ENCODE results near the gene PAFAH1B1.
"Not testable (repeated sequence)": the region's sequence is repeated elsewhere in the genome, so short reads cannot be mapped to it uniquely, and the experiment has no call there.

The PAFAH1B1 gene

DNA sequence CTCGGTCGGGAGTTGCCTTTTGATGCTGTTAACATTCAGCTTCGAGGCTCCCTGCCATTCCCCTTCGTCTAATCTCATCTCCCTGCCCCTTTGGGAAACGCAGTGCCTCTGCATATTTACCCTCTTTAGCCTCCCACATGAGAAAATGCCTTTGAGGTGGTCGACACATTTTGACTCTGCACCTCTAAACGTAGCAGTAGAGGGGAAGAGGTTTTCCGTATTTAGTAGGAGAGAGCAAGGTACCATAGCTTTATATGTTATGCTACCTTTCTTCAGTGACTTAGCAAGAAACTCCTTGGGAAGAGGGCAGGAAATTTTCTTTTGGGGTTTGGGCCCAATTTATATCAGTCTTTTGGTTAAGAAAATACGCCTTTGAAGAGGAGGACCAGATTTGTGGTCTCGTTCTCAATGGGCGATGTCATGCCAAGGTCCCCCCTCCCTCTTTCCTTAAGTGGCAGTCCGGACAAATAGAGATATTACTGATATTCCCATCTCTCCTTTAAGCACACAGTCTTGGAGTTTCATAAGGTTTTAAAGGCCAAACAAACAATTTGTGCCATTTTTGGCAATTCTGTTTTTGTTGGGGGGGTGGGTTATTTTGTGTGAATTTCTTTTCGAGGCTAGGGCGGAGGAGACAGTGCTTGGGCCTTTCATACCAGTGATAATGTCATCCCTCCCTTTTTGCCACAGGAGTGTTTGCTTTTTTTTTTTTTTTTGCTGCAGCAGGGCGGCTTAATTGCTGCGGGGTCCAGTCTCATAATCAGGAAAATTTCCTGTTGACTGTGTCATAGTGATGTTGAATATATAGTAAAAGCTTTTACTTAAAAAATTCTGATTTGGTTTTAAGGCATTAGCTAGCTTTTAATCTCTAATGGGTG lies 1.5 kb downstream of the PAFAH1B1 start:
- DNase-seq = no peak

DNA sequence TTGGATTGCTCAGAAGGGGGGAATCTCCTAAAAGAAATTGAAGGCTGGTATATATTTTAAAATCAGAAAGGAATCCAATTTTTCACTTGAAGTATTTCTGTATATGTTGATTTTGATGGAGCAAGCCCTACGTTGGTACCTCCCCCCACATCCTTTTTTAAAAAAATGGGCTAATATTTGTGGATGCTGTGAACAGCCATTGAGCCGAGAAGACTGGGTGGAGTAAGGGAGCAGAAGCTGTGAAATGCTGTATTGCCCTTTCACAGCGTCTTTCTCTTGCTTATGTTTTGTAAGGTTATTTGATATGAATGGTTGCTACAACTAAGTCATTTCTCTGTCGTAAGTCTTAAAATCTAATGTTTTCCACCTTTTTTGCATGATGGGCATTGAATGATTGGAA lies 2.3 kb downstream of the PAFAH1B1 start:
- DNase-seq = no peak

DNA sequence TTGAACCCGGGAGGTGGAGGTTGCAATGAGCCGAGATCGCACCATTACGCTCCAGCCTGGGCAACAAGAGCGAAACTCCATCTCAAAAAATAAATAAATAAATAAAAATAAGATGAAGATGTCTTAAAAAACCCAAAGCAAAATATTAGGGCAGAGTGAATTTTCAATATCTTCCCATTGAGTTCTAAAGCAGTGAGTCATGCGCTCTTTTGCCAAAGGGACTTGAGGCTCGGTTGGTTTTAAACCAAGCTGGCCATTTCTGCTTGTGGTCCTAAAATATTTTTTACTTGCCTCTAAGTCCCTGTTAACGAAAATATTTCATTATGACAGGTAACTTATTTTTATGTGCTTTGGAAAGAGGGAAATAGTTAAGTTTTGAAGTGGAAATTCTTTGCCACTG lies 4.7 kb downstream of the PAFAH1B1 start:
- no peak for DNase-seq

DNA sequence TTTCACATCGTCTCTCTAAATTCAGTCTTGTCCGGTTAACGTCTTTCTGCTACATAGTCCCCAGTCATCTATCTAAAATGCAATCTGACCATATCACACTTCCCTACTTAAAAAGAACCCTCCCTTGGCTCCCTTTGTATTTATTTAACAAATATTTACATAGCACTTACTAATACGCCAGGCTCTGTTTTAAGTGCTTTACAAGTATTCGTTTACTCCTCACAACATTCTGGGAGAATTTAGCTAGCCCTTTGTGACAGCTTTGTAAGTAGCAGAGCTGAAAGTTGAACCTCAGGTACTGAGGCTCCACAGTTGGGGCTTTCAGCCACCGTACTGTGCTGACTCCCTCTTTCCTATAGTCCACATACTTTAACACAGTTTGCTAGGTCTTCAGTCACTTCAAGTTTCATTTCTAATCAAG lies 9.2 kb downstream of the PAFAH1B1 start:
- DNase-seq = no peak

DNA sequence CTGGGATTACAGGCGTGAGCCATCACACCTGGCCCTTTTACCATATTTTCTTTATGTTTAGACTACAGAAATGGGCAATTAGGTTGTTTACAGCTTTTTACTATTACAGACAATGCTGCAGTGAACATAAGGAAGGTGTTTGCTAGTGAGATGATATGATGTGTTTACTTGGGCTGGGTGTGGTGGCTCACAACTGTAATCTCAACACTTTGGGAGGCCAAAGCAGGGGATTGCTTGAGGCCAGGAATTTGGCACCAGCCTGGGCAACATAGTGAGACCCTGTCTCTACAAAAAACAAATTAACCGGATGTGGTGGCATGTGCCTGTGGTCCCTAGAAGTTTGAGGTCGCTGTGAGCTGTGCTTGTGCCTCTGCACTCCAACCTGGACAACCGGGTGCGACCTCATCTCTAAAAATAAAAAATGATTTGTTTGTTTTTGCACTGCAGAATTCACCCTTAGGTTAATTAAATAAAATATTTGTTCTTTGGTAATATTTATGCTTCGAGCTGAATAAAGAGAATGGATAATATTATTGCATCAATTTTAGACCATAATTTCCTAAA lies 15.0 kb downstream of the PAFAH1B1 start:
- no peak for DNase-seq

DNA sequence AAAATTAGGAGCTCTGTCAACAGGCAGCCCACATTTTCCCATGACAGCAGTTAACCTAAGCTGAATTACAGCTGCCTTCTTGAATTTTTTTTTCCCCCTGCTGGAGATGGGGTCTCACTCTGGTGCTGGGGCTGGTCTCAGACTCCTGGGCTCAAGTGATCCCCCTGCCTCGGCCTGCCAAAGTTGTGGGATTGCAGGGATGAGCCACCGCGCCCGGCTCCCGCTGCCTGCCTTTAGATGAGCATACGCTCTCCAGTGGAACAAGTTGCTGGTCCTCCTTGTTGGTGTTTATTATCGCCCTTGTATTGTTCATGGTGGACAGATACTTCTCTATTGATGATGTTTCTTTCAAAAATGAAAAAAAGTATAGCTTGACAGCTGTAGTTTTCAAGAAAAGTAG lies 15.6 kb downstream of the PAFAH1B1 start:
- DNase-seq = no peak

DNA sequence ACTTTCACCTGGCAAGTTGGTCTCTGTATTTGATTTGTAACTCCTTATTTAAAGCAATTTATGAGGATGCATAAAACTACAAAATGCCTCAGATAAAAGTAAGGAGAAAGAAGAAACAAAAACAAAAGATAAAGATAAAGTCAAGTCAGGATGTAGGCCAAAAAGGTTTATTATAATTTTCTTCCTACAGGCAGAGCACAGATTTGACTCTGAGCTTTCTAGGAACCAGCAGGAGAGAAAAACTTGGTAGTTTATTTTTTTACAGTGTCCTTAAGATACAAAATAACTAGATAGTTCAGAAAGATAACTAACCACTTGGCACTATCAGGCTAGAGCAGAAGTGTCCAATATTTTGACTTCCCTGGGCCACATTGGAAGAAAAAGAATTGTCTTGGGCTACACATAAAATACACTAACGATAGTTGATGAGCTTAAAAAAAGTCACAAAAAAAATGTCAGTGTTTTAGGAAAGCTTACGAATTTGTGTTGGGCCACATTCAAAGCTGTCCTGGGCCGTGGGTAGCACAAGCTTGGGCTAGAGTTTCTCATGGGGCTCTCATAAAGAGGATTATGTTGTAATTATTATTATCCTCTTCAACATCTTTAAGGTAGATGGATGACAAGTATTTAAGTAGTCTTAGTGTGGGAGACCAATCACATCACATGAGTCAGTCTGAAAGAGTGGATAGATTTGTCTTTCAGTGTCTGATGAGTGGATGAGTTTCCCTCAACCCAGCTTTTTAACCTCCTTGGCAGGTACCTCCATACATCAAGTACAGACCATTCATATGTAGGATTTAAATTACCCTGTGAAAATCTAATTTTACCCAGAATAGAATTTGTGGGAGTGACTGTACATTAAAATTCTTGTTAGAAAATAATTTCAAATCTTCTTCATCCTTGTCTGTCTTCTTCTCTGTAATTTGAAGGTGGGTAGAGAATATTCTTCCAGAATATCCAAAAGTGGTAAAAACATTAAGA lies 17.0 kb downstream of the PAFAH1B1 start:
- no peak for DNase-seq

DNA sequence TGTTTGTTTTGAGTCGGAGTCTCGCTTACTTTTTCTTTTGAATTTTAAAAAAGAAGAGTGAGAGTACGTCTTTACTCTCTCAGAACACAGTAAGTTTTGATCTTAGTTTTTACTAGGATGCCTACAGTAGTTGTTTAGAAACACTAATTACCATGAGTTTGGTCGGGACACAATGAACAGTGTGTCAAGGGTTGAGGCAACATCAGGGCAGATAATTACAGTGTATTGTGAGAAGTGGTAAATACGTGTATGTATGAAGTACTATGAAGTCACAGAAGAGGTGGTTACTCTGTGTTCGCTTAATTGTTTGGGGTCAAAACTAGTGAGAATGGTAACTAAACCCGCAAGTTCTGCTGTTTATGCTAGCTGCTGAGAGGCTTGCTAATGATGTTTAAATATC lies 18.2 kb downstream of the PAFAH1B1 start:
- no peak for DNase-seq

DNA sequence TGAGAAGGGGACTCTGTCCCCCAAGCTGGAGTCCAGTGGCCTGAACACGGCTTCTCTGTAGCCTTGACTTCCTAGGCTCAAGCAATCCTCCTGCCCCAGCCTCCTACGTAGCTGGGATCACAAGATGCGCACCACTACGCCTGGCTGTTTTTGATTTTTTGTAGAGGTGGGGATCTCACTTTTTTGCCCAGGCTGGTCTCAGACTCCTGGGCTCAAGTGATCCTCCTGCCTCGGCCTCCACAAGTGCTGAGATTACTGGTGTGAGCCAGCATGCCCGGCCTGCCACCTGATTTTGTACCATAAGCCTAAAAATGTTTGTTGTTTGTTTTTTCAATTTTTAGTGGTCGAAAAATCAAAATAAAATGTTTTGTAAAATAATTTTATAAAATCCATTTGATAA lies 19.2 kb downstream of the PAFAH1B1 start:
- DNase-seq = no peak

DNA sequence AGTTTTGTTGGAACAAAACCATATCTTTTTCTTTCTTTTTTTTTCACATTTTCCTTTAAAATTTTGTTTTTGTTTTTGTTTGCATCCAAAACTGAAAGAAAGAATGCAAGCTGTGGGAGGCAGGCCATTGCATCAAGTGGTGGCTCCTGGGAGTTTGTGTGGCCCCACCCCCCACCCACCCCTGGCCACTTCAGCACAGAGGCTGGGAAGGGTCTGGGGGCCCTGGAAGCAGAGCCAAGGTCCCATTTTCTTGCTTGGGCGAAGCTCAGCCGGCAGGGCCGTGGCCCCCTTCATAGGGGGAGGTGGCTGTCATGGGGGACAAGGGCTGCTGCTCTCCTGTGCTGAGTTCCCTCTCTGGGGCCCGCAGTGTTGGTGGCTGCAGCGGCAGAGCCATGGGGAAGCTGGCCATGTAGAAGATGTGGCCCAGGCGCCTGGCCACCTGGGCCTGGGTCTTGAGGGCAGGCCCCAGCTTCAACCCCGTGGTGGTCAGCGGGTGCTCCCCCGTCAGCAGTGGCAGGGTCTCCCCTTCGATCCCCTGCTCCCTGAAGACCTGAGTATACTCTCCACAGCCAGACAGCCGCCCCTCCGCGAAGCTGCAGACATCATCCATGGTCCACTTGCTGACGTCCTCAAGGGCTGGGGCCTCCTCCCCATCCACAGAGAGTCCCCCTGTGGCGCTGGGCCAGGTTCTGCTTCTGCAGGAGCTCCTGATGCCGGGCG lies 19.8 kb downstream of the PAFAH1B1 start:
- DNase-seq = no peak

DNA sequence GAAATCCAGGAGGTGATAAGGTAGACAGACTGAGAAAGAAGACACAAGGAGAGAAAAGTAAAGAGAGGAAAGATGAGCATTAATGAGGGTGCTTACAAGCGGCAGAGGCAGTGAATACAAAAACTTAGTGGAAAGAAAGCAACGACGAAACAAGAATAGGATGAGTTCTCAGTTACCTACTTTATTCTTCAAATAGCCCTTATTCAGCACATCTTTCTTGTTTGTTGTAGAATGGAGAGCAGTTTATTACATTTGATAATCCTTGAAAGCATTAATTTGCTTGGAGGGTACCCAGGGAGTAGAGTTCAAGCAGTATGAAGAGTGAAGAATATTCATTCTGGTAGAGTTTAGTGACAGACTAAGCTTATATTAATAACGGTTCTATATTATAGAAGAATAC lies 22.4 kb downstream of the PAFAH1B1 start:
- DNase-seq = no peak

DNA sequence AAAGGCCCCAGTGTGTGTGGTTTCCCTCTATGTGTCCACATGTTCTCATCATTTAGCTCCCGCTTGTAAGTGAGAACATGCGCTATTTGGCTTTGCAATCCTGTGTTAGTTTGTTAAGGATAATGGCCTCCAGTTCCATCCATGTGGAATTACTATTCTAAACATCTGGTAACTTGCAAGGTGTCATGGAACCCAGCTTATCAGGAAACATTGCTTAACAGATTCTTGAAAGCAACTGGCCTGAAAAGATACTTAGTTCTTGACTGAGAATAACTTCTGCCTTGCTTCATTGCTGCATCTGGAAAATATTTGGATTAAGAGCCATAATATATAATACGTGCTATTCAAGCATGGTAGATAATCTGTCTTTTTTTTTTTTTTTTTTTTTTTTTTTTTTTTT lies 27.8 kb downstream of the PAFAH1B1 start:
- no peak for DNase-seq

DNA sequence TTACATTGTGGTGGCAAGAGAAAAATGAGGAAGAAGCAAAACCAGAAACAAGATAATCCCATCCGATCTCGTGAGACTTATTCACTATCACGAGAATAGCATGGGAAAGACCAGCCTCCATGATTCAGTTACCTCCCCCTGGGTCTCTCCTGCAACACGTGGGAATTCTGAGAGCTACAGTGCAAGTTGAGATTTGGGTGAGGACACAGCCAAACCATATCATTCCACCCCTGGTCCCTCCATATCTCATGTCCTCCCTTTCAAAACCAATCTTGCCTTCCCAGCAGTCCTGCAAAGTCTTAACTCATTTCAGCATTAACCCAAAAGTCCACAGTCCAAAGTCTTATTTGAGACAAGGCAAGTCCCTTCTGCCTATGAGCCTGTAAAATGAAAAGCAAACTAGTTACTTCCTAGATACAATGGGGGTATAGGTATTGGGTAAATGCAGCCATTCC lies 28.5 kb downstream of the PAFAH1B1 start:
- not testable (repeated sequence) for DNase-seq

DNA sequence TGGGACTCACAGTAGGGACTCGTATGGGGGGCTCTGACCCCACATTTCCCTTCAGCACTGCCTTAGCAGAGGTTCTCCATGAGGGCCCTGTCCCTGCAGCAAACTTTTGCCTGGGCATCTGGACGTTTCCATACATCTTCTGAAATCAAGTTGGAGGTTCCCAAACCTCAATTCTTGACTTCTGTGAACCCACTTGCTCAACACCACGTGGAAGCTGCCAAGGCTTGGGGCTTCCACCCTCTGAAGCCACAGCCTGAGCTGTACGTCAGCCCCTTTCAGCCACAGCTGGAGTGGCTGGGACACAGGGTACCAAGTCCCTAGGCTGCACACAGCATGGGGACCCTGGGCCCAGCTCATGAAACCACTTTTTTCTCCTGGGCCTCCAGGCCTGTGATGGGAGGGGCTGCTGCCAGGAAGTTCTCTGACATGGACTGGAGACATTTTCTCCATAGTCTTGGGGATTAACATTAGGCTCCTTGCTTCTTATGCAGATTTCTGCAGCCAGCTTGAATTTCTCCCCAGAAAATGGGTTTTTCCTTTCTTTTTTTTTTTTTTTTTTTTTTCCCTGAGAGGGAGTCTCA lies 29.4 kb downstream of the PAFAH1B1 start:
- not testable (repeated sequence) for DNase-seq

DNA sequence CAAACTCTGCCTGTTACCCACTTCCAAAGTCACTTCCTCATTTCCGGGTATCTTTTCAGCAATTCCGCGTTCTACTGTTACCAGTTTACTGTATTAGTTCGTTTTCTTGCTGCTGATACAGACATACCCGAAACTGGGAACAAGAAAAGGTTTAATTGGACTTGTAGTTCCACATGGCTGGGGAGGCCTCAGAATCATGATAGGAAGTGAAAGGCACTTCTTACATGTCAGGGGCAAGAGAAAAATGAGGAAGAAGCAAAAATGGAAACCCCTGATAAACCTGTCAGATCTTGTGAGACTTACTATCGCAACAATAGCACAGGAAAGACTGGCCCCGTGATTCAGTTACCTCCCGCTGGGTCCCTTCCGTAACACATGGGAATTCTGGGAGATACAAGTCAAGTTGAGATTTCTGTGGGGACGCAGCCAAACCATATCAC lies 30.9 kb downstream of the PAFAH1B1 start:
- DNase-seq = no peak

DNA sequence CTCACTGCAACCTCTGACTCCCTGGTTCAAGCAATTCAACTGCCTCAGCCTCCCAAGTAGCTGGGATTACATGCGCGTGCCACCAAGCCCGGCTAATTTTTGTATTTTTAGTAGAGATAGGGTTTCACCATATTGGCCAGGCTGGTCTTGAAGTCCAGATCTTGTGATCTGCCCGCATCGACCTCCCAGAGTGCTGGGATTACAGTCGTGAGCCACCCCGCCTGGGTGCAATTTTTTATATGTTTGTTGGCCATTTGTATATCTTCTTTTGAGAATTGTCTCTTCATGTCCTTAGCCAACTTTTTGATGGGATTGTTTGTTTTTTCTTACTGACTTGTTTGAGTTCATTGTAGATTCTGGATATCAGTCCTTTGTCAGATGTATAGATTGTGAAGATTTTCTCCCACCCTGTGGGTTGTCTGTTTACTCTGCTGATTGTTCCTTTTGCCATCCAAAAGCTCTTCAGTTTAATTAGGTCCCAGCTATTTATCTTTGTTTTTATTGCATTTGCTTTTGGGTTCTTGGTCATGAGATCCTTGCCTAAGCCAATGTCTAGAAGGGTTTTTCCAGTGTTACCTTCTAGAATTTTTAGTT lies 33.3 kb downstream of the PAFAH1B1 start:
- not testable (repeated sequence) for DNase-seq

DNA sequence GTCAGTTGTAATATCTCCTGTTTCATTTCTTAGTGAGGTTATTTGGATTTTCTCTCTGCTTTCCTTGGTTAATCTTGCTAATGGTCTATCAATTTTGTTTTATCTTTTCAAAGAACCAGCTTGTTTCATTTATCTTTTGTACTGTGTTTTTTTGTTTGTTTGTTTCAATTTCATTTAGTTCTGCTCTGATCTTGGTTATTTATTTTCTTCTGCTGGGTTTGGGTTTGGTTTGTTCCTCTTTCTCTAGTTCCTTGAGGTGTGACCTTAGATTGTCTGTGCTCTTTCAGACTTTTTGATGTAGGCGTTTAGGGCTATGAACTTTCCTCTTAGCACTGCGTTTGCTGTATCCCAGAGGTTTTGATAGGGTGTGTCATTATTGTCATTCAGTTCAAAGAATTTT lies 35.5 kb downstream of the PAFAH1B1 start:
- DNase-seq = not testable (repeated sequence)

DNA sequence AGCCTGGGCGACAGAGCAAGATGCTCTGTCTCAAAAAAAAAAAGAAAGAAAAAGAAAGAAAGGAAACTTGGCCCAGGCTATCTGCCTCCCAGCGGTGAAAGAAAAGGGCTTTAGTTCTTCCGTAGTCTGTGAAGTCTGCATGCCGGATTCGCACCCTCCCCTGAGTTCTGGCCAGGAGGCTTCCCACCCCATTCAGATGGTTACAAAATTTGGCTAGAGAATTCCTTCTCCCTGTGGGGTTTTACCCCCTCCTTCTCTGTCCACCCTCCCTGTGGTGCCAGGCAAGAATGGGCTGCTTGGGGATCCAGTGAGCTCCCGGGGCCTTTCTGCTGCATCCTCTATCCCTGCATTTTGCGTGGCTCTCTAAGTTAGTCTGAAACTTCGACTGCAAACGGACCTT lies 37.8 kb downstream of the PAFAH1B1 start:
- no peak for DNase-seq

DNA sequence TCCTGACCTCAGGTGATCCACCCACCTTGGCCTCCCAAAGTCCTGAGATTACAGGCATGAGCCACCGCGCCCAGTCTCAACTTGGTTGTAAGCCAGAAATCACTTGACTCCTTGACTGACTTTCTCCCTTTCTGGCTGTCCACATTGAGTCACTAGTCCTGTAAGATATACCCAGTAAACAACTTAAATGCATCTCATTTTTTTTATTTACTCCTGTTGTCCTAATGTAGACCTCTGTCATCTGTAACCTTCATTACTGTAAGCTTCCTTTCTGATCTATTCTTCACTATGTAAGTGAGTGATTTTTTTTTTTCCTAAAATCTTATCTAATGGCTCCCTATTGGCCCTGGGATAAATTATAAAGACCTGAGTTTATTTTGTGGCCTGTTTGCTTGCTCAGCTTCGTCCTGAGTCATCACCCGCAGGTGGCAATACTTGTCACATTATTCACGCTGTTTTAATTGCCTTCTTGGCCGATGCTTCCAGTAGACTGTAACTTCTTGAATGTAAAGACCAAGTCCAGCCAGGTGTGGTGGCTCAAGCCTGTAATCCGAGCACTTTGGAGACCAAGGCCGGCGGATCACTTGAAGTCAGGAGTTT lies 41.0 kb downstream of the PAFAH1B1 start:
- DNase-seq = no peak

DNA sequence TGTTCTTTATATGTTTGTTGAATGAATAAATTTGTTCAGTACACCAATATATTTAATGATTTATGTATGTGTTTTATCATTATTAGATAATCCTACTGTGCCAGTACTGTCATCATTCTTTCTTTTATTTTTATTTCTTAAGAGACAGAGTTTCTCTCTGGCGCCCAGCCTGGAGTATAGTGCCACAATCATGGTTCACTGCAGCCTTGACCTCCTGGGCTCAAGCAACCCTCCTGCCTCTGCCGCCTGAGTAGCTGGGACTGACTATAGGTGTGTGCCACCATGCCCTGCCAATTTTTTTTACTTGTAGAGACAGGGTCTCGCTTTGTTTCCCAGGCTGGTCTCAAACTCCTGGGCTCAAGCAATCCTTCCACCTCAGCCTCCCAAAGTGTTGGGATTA lies 41.8 kb downstream of the PAFAH1B1 start:
- no peak for DNase-seq

DNA sequence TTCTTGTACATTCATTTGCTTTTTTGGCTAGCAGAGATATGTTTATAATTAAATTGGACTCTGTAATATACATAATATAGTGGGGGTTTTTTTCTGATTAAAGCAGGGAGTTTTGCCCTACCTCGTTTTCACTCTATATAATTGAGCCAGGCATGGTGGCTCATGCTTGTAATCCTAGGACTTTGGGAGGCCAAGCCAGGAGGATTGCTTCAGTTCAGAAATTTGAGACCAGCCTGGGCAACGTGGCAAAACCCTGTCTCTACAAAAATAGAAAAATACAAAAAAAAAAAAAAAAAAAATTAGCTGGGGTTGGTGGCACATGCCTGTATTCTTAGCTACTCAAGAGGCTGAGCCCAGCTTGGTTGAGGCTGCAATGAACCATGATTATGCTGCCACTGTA lies 42.2 kb downstream of the PAFAH1B1 start:
- no peak for DNase-seq
